ENCODE measurements around the gene TMEM214.

Gene TMEM214

DNA sequence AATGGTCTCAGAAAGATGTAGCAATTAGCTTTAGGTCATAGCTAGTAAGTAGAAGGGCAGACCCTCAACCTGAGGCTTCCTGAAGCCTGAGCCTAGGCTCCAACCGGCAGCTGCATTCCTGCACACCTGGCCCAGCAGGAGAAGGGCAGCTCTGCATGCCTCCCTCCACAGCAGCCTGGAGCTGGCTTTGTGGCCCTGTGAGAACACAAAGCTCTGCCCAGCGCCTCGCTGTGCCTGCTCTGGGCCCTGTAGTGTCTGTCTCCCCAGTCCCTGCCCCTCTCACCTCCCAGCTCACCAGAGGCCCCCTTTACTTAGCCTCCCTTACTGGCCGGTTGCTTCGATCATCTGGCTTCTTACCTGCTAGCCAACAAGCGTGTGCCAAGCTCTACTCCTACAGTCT is 6.7 kb downstream of the TMEM214 start:
- DNase-seq (ENCODE audit: low read depth in 2 of 2, low spot score in 1 of 2): no peak

DNA sequence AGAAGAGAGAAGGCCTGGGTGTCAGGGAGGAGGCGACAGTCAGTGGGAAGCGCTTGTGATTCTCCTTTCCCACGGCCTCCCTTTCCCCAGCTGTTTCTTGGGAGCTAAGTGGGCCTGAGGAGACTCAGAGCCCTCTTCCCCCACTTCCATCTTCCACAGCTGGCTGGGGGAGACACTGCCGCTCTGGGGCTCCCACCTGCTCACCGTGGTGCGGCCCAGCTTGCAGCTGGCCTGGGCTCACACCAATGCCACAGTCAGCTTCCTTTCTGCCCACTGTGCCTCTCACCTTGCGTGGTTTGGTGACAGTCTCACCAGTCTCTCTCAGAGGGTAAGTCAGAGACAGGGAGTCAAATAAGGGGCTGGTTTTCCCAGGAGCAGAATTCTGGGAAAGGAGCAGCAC is 7.1 kb downstream of the TMEM214 start:
- no peak for DNase-seq (ENCODE audit: low read depth in 2 of 2, low spot score in 1 of 2)

DNA sequence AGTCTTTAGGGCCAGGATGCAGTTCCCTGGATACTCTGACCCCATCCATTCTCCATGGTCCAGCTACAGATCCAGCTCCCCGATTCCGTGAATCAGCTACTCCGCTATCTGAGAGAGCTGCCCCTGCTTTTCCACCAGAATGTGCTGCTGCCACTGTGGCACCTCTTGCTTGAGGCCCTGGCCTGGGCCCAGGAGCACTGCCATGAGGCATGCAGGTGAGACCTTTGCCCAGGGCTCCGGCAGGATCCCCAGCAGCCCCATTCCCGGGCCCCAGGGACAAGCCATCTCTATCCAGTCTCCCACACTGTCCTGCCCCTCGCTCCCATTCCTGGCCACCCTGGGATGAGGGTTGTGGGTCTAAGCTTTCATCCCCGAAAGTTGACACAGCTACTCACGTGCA is 7.5 kb downstream of the TMEM214 start:
- no peak for DNase-seq (ENCODE audit: low read depth in 2 of 2, low spot score in 1 of 2)

DNA sequence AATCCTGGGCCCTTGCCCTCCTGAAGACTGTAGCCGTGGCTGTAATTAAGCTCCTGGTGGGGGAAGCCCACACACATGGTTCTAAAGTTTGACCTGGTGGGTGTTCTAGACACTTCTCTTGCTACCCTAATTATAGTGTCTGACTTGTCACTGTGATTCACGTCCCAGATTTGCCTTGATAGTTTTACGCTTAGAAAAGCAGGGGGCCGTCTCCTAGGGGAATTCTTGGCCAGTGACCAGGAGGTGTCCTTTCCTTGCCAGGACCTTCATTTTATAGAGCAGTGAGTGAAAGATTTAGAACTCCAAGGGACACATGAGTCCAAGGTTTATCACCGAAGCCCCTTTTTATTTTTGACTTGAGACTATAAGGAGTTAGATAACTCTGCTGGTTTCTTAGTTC is 9.0 kb downstream of the TMEM214 start:
- no peak for DNase-seq (ENCODE audit: low read depth in 2 of 2, low spot score in 1 of 2)

DNA sequence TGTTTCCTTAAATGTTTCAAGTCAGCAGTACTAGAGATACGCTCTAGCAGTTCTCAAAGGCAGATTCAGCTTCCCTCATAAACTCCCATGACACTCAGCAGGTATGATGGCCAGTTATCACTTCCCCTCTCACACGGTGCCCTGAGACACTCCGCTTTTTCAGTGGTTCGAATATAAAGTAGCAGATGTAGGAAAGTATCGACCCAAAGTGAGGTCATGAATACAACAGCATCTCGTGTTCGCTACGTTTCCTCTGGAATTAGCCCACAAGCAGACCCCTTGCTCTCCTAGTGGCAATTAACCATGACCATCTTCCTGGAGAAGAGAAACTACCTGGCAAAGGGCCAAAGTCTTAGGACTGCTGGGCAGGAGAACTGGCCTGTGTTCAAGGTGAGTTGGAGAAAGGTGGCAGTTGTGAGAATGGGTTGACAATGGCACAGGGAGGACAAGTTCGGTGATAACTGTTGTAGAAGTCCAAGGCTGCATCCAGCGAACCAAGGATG is 9.4 kb downstream of the TMEM214 start:
- DNase-seq (ENCODE audit: low read depth in 2 of 2, low spot score in 1 of 2): no peak

DNA sequence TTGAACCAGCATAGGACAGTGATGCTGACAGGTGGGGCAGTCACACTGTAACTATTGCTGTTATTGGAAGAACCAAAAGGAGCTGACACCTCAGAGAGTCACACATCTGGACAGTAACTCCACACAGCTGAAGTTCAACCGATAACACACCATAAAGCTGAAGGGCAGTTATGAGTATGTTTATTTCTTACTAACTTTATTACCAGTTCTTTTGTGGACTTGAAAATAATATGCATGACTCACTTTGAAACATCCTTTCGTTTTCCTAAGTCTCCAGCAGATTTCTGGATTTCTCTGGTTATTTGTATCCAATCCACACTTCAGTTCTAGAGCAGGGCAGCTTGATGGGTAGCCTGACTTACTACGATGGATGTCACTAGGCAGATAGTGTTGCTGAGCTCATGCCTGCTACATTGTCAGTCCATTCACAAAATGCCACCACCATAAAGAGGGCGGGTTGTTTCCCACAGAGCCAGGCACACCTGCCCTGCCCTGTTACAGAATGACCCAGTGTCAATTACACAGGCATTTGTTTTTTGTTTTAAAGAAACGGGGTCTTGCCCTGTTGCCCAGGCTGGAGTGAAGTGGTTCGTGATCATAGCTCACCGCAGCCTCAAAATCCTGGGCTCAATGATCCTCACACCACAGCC is 10.3 kb downstream of the TMEM214 start:
- DNase-seq (ENCODE audit: low read depth in 2 of 2, low spot score in 1 of 2): no peak

DNA sequence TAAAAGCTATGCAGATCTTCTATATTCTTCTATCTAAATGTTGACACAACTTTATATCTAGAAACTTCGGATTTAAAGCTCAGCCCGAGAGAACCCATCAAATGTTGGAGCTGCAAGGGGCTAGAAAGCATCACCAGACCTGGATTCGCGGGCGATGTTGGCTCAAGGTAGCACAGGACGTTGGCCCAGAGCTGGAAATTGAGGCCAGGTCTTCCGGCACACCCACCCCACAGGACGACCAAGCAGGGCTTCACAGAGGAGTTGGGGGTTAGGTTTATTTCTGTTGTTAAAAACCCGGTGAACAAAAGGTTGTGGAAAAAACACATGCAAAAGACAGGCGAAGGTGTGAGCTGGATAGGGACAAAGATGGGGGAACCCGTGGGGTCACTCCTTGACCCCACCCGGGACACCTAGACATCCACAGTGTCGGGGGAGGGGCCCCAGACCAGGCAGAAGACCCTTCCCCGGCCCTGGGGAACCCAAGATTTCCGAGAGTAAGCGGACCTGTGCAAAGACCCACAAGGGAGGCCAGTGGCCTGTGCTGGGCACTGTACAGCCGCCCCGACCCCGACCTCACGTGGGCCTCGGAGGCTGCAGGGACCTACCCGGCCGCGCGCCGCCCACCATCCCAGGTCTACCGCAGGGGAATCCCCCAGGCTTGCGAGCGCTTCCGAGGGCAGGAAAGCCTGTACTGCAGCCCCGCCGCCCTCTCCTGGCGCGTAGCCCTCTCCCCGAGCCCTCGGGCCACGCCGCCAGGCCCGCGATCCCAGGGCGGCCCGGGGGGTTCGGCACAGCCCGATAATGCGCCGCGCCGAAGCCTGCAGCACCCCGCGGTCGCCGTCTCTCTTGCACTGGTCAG is 16.9 kb downstream of the TMEM214 start:
- DNase-seq (ENCODE audit: low read depth in 2 of 2, low spot score in 1 of 2): peak; percentile 28 to 36

DNA sequence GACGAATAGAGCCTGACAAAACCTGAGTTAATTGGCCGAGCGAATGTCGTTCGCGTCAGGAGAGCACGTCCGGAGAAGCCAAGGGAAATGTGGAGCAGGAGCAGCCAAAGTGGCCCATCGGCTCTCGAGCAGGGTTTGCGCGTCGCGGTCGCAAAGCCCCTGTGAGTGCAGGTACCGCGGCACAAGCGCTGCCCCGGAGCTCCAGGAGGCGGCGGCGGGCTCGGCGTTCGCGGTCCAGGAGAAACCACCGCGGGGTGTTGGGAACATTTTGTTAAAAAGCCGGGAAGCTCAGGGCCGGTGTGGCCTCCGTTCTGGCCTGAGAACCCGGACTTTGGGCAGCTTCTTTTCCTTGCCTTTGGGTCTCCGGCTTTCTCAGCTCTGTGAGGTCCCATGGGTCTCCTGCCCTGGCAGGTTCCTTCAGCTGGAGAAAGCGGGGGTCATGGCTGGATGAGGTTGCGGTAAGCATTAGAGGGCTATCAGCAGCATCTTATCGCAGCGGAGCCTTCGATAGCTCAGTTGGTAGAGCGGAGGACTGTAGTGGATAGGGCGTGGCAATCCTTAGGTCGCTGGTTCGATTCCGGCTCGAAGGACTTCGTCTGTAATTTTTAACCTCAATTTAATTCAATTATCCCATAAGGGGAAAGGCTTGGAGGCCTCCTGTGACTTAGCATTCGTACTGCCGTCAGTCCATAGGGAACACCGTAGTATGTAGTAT is 17.7 kb downstream of the TMEM214 start:
- DNase-seq (ENCODE audit: low read depth in 2 of 2, low spot score in 1 of 2): peak; percentile 84 to 85

DNA sequence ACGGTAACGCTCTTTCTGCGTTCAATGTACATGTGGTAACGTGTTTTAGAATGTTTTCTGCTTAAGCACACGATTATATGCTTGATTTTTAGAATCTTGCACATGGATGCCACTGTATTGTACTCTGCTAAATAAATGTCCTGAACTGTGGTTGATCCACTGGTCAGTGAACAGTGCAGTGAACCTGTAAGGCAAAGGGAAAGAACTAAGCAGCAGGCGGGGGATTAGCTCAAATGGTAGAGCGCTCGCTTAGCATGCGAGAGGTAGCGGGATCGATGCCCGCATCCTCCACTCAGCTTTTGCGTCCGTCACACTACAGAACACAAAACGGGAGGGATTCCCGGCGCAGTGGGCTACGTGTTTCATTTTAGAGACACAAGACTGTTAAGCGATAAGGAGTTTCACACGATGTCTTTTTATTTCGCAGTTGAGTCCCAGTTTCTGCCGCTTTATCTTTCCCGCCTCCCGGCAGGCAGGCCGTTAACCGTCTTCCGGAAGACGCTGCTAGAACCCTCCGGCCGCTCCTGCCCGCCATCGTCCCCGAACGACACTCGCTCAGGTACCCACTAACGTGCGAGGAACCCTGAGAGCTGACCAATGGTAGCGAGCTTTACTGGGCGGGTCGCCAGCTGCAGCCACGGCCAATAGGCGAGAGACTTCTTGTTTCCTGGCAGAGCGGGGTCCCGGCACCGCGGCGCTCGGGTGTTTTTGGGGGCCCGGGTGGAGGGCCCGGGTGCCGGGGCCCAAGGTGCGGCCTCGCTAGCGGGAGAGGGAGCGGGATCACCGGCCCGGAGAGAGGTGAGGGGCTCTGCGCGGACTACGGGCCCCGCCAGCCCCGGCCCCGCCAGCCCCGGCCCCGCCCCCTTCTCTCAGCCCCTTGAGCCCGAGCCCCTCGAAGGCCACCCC is 18.5 kb downstream of the TMEM214 start, which contains the start of gene AGBL5:
AGBL5 (plus strand) TSS at position 673 of the 906 bp plus-strand sequence. CDS start 1,291 bp downstream, outside the sequence.
- DNase-seq (ENCODE audit: low read depth in 2 of 2, low spot score in 1 of 2): peak; percentile 91 to 93

DNA sequence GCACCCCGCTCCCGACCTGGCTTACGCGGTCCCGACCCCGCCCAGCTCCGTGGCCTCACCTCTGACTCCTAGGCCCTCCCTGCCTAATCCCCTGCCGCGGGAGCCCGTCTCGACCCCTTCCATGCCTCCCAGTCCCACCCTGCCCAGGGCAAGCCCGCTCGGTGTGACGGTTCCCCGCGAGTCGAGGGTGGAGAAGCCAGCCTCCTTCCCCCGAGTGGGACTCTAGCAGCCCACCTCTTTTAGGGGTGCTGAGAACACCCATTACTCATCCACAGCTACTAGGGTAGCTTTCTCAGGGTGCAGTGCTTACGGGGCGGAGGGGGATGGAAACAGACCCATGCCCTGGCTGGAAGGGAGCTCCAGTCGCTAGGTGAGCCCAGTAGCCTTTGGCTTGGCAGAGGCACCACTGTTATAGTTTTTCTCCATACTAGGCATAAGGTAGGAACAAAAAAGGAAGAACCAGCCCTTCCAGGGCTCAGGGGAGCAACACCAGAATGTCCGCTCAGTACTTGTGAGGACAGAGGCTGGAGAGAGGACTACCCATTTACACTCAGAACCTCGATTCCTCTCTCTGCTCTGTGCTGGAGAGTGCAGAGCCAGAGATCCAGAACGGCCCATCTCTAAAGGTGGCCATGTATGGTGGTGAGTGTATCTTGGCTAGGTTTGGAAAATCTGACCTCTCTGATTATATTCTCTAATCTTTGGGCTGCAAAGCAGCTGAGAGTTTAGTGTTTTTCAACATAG is 19.3 kb downstream of the TMEM214 start:
- peak in 1 of 2 donors; percentile 19 for DNase-seq (ENCODE audit: low read depth in 2 of 2, low spot score in 1 of 2)

DNA sequence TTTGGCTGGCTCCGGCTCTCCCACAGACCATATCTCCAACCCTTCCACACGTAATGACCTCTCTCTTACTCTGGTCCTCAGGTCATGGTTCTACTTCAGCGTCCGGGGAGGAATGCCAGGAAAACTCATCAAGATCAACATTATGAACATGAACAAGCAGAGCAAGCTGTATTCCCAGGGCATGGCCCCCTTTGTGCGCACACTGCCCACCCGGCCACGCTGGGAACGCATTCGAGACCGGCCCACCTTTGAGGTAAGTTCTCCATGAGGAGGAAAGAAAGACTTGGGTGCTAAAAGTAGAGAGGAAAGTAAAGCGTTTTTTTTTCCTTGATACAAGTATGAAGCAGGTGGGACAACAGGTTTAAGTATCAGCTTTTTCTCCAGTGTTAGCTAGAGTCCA is 20.6 kb downstream of the TMEM214 start:
- no peak for DNase-seq (ENCODE audit: low read depth in 2 of 2, low spot score in 1 of 2)

DNA sequence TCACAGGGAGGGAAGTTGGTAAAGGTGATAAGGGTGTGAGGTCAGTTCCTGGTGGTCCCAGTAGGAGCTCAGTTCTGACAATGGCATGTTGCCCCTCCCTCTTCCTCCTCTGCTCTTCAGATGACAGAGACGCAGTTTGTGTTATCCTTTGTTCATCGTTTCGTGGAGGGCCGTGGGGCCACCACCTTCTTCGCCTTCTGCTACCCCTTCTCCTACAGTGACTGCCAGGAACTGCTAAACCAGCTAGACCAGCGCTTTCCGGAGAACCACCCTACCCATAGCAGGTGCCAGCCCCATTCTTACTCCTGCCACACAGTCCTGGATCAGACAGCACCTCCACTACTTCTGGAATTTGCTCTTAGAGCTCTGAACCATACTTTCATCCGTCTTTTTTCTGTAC is 21.0 kb downstream of the TMEM214 start:
- DNase-seq (ENCODE audit: low read depth in 2 of 2, low spot score in 1 of 2): no peak

DNA sequence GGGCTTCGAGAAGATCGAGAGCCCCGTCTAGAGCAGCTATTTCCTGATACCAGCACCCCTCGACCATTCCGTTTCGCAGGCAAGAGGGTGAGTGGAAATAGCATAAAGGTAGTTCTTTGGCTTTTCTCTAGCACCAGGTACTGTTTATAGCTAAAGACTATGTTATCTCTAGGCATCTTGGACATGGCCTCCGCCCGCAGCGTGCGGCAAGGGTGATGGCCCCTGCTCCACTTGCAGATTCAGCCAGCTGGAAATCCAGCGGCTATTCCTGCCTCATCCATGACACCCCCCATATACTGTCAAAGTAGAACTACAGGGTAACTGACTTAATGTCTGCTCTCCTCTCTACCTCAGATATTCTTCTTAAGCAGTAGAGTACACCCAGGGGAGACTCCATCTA is 22.0 kb downstream of the TMEM214 start:
- no peak for DNase-seq (ENCODE audit: low read depth in 2 of 2, low spot score in 1 of 2)

DNA sequence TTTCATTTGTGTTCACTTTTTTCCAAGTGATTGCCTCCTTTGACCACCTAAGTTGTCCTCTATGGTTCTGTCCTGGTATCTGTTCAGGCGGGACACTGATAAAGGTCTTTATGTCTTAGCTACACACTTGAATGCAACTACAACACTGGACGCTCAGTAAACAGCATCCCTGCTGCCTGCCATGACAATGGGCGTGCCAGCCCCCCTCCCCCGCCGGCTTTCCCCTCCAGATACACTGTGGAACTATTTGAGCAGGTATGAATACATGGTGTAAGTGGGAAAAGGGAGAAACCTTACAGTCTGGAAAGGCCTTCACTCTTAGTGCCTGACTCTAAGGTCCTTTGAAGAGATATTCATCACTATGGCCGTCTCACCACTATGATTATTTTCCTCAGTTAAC is 24.4 kb downstream of the TMEM214 start:
- no peak for DNase-seq (ENCODE audit: low read depth in 2 of 2, low spot score in 1 of 2)

DNA sequence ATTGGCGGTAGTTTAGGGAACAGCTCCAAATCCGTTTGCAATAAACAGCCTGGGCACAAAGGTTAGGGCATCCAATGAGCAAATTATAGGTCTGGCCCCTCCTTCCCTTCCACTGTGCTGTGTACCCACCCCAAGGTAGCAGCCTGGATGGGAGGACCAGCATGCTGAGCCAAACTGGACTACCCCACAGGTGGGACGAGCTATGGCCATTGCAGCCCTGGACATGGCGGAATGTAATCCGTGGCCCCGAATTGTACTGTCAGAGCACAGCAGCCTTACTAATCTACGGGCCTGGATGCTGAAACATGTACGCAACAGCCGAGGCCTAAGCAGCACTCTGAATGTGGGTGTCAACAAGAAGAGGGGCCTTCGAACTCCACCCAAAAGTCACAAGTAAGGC is 25.4 kb downstream of the TMEM214 start:
- DNase-seq (ENCODE audit: low read depth in 2 of 2, low spot score in 1 of 2): no peak

DNA sequence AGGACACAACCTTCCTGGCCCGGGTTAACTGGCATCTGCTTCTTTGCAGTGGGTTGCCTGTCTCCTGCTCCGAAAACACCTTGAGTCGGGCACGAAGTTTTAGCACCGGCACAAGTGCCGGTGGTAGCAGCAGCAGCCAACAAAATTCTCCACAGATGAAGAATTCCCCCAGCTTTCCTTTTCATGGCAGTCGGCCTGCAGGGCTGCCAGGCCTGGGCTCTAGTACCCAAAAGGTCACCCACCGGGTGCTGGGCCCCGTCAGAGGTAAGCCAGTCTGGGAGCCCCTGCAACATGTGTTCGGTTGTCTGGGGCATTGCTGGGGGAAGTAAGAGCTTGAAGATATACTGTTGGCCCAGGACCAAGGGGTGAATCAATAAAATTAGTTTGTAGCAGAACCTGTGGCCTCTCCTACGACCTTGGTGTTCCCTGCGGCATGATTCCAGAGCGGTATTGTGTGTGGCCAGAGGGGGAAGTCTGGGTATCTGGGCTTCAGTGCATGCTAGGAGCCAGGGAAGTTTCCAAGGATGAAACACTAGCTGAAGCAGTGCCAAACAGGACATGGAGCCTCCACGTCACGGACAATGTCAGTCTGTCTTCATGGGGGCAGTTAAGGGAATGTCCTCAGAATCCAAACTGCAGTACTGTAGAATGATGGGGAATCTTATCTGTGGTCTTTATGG is 26.5 kb downstream of the TMEM214 start:
- DNase-seq (ENCODE audit: low read depth in 2 of 2, low spot score in 1 of 2): no peak

DNA sequence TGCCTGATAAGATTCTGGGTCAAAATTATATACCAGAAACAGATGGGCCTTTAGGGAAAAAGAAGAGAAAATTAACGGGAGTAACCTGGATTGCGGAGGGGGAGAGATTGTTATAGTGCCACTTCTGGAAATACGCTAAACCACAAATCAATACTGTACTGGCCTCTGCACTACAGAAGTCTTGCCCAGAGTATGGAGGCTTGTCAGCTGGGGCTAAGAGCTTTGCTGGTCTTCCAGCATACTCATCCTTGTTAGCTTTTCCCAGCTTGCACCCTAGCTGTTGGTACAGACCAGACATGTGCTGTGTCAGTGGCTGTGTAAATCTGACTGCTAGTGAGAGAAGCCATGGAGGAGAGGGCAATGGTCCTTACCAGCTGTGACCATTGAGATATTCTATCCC is 27.6 kb downstream of the TMEM214 start:
- no peak for DNase-seq (ENCODE audit: low read depth in 2 of 2, low spot score in 1 of 2)

DNA sequence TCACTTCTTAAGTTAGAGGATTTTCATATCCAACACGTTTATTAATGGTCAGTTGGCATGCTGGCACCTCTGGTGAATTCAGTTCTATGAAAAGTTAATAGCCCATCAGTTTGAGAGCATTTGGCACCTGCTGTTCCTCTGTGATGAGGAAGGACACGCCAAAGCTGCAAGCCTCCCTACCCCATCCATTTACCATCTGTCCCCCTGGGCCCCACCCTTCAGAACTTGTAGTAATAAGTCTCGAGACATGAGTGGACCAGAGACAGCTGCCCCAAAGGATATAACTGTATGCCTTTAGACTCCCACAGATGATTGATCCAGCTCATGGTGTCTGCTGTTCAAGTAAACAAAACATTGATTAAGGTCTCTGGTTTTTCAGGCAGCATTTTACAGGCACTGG is 32.4 kb downstream of the TMEM214 start:
- DNase-seq (ENCODE audit: low read depth in 2 of 2, low spot score in 1 of 2): no peak

DNA sequence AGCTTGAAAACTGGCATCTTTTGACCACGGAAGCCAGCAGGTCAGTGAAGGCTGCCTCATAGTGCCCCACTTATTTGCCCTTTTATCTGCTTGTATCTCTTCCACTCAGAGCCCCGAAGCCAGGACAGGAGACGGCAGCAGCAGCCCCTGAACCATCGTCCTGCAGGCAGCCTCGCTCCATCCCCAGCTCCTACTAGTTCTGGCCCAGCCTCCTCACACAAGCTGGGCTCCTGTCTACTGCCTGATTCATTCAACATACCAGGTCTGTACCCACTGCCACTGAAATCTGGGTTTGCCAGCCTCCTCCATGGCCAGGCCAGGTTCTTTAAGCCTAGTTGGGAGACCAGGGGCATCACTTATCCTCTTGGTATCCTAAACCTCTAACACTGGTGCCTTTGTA is 34.6 kb downstream of the TMEM214 start:
- DNase-seq (ENCODE audit: low read depth in 2 of 2, low spot score in 1 of 2): no peak
